Fibroblast of lung (primary cell): ENCODE results near the gene SIGLEC10. TPM values are rescaled to one million over a fixed set of nuclear protein-coding genes. Genes with fewer than 3 reads are reported as not detected.

Experiments
- DNase-seq, 2 donors: peaks; one replicate each; pipeline versions ENCODE4 v3.0.0 to v3.0.0-alpha.2; 2010; ENCODE audit warnings: low read depth in 2 of 2
- H2AFZ ChIP-seq: 2 replicates; pipeline ENCODE4 v1.5.1; 2012; ENCODE audit warnings: low read length, control low read depth, inconsistent platforms
- H3K27ac ChIP-seq: 2 replicates; pipeline ENCODE4 v1.5.1; 2011; ENCODE audit warnings: low read length, control low read depth; ENCODE audit not compliant: insufficient read depth
- H3K27me3 ChIP-seq: 2 replicates; pipeline ENCODE4 v1.5.1; 2011; ENCODE audit warnings: mild to moderate bottlenecking, low read length; ENCODE audit not compliant: control insufficient read depth, insufficient read depth
- H3K36me3 ChIP-seq: 2 replicates; pipeline ENCODE4 v1.5.1; 2011; ENCODE audit warnings: low read length; ENCODE audit not compliant: control insufficient read depth, insufficient read depth
- H3K4me1 ChIP-seq: 2 replicates; pipeline ENCODE4 v1.5.1; 2011; ENCODE audit warnings: low read length; ENCODE audit not compliant: control insufficient read depth, insufficient read depth; ENCODE audit errors: extremely low read depth
- H3K4me2 ChIP-seq: 2 replicates; pipeline ENCODE4 v1.5.1; 2011; ENCODE audit warnings: low read length, control low read depth; ENCODE audit not compliant: insufficient read depth; ENCODE audit errors: extremely low read depth
- H3K4me3 ChIP-seq, 4 experiments: fragments of 200-600 bp in 1 of 4; sonication (generic) in 1 of 4; replicated peaks in 1 of 4; 2 replicates each; pipeline ENCODE4 v1.5.1; 2011 to 2016; ENCODE audit warnings: low read length in 4 of 4, low read depth in 3 of 4, mild to moderate bottlenecking in 3 of 4, control low read depth in 2 of 4, inconsistent platforms in 1 of 4, mixed read lengths in 1 of 4; ENCODE audit not compliant: insufficient read depth in 1 of 4; ENCODE audit errors: control extremely low read depth in 1 of 4
- H3K79me2 ChIP-seq: 2 replicates; pipeline ENCODE4 v1.5.1; 2012; ENCODE audit warnings: mild to moderate bottlenecking, low read length, inconsistent platforms; ENCODE audit not compliant: control insufficient read depth, insufficient read depth
- H3K9ac ChIP-seq: 2 replicates; pipeline ENCODE4 v1.5.1; 2011; ENCODE audit warnings: mild to moderate bottlenecking, low read length, control low read depth; ENCODE audit not compliant: insufficient read depth
- H3K9me3 ChIP-seq: 2 replicates; pipeline ENCODE4 v1.5.1; 2012; ENCODE audit warnings: low read depth, low read length; ENCODE audit not compliant: control insufficient read depth, insufficient read depth
- H4K20me1 ChIP-seq: 2 replicates; pipeline ENCODE4 v1.5.1; 2011; ENCODE audit warnings: low read length; ENCODE audit not compliant: control insufficient read depth, insufficient read depth; ENCODE audit errors: extremely low read depth
- EZH2 ChIP-seq: IDR thresholded peaks from 2 replicates; pipeline ENCODE4 v1.5.1; 2012; ENCODE audit warnings: low read length, control low read depth, mild to moderate bottlenecking; ENCODE audit errors: missing control alignments
- polyA plus RNA-seq, 2 donors: library from polyadenylated mRNA; depleted of rRNA in 1 of 2; stranded (reverse) in 1 of 2; unstranded in 1 of 2; fragments of >200 nt; gene quantifications; 2 replicates each; pipeline ENCODE4 v1.2.1, GENCODE V29; 2011 to 2012; ENCODE audit warnings: missing spikeins in 1 of 2
- total RNA-seq: library from RNA; depleted of rRNA; stranded (reverse); fragments of >200 nt; gene quantifications from 2 replicates; pipeline ENCODE4 v1.2.1, GENCODE V29; 2014
- TF ChIP-seq, protein P1 (sequence below), 2 donors: IDR thresholded peaks in 1 of 2; conservative IDR thresholded peaks in 1 of 2; 1 replicate in 1 of 2; 2 replicates in 1 of 2; pipeline ENCODE4 v1.5.1; 2011 to 2012; ENCODE audit warnings: low read length in 2 of 2, control low read depth in 1 of 2, inconsistent platforms in 1 of 2, low read depth in 1 of 2, mild to moderate bottlenecking in 1 of 2

The SIGLEC10 gene
- total and polyA plus RNA-seq, 2 donors (not counting 1 experiment from before 2014, with no cell fraction given) = not detected

DNA sequence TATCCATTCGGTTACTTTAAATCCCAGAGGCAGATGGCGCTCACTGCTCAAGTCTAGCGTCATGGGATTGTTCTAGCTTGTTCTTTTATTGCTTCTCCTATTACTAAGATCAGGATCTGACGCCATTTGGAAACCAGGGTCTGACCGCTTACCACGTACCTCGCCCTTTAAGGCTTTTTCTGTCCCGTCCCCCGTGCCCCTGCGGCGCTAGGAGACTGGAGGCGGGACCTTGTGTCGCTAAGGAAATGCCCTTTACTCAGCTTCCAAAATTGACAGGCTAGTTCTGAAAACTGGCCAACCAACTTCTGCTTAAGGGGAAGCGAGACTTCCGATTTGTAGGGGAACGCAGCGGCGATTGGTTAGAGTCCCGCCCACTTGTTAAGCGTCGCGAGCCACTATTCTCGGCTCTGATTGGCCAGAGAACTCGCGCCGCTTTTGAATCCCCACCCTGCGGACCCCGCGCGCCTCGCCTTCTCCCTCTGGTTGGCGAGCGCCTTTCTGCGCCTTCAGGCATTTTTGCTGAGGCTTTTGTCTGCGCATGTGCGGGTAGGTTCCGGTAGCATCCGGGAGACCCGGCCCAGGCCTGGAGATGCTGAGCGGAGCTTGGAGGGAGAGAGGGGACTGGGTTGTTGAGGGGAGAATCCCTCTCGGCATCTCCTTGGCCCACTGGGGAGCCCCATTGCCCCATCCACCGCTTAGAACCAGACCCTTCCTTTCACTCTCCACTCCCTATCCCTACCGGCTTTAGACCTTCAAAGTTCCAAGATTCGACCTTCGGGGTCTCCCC lies 23.2 kb downstream of the SIGLEC10 start:
- TF ChIP-seq, protein P1, sequence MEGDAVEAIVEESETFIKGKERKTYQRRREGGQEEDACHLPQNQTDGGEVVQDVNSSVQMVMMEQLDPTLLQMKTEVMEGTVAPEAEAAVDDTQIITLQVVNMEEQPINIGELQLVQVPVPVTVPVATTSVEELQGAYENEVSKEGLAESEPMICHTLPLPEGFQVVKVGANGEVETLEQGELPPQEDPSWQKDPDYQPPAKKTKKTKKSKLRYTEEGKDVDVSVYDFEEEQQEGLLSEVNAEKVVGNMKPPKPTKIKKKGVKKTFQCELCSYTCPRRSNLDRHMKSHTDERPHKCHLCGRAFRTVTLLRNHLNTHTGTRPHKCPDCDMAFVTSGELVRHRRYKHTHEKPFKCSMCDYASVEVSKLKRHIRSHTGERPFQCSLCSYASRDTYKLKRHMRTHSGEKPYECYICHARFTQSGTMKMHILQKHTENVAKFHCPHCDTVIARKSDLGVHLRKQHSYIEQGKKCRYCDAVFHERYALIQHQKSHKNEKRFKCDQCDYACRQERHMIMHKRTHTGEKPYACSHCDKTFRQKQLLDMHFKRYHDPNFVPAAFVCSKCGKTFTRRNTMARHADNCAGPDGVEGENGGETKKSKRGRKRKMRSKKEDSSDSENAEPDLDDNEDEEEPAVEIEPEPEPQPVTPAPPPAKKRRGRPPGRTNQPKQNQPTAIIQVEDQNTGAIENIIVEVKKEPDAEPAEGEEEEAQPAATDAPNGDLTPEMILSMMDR (conservative IDR thresholded peaks at IDR 0.05 in 1 of 2, IDR thresholded peaks at IDR 0.05 in 1 of 2; ENCODE audit: low read depth in 1 of 2, low read length in 2 of 2) = peak; percentile 7 to 17
- no peak for TF ChIP-seq EZH2
- Histone ChIP-seq H2AFZ (peak overlapping the region; percentile 84), H3K4me2 (peak overlapping the region; percentile 92), H3K36me3 (no peaks in the 10 kb centered on the region), H3K4me1 (peaks cover 6% of the 10 kb centered on the region), H3K27me3 (no peaks in the 10 kb centered on the region), H3K79me2 (no peaks in the 10 kb centered on the region), H4K20me1 (no peaks in the 10 kb centered on the region), H3K9ac (peak overlapping the region; percentile 40), H3K9me3 (no peaks in the 10 kb centered on the region), H3K27ac (peak overlapping the region; percentile 85), H3K4me3 (peak overlapping the region; percentile 50 to 64 (median 56))
- DNase-seq = peak; percentile 98 to 99

DNA sequence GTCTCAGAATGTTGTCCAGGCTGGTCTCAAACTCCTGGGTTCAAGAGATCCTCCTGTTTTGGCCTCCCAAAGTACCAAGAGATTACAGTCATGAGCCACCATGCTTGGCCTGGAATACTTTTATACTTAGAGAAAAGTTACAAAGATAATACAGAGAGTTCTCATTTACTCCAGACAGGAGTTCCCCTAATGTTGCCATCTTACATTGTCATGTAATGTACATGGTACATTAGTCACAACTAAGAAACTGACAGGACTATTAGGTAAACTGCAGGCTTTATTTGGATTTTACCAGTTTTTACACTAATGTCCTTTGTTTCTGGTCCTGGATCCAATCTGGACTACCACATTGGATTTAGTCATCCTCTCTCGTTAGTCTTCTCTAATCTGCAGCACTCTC lies 24.7 kb downstream of the SIGLEC10 start:
- H3K27me3 ChIP-seq = no peaks in the 10 kb centered on the region
- H3K9me3 ChIP-seq = no peaks in the 10 kb centered on the region
- no peaks in the 10 kb centered on the region for H4K20me1 ChIP-seq
- no peak overlapping the region for H2AFZ ChIP-seq
- H3K4me3 ChIP-seq = no peak overlapping the region
- DNase-seq = no peak
- TF ChIP-seq, protein P1 (conservative IDR thresholded peaks at IDR 0.05 in 1 of 2, IDR thresholded peaks at IDR 0.05 in 1 of 2; ENCODE audit: low read depth in 1 of 2, low read length in 2 of 2) = no peak
- no peak for TF ChIP-seq EZH2
- H3K36me3 ChIP-seq = no peaks in the 10 kb centered on the region
- peaks cover 6% of the 10 kb centered on the region for H3K4me1 ChIP-seq
- H3K4me2 ChIP-seq = no peak overlapping the region
- no peak overlapping the region for H3K27ac ChIP-seq
- no peaks in the 10 kb centered on the region for H3K79me2 ChIP-seq
- H3K9ac ChIP-seq = no peak overlapping the region

DNA sequence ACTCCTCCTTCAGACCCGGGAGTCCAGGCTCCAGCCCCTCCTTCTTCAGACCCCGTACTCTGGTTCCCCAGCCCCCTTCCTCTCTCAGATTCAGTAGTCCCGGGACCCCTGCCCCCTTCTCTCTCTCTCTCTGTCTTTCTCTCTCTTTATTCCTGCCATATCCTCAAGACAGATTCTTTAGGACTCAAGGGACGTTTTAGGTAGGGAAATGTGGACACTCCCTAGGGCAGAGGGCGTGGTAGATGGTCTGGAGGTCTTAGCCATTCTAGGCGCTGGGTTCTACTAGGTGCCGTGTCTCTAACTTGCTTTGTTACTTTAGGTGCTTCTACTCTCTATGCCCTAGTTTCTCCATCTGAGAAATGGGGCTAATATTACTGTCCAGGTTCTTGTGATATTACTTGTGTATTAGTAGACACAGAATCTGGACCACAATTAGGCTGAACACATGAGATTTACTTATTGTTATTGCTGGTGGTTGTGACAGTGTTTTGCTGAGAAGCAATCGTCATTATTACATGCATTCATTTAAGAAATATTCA lies 26.3 kb downstream of the SIGLEC10 start:
- no peak overlapping the region for H3K9ac ChIP-seq
- H3K27me3 ChIP-seq = no peaks in the 10 kb centered on the region
- peaks cover 6% of the 10 kb centered on the region for H3K4me1 ChIP-seq
- no peaks in the 10 kb centered on the region for H3K79me2 ChIP-seq
- no peak for DNase-seq
- no peak overlapping the region for H2AFZ ChIP-seq
- H3K4me2 ChIP-seq = no peak overlapping the region
- no peak overlapping the region for H3K4me3 ChIP-seq
- no peak overlapping the region for H3K27ac ChIP-seq
- H4K20me1 ChIP-seq = no peaks in the 10 kb centered on the region
- no peak for TF ChIP-seq EZH2
- TF ChIP-seq, protein P1 (conservative IDR thresholded peaks at IDR 0.05 in 1 of 2, IDR thresholded peaks at IDR 0.05 in 1 of 2; ENCODE audit: low read depth in 1 of 2, low read length in 2 of 2) = no peak
- no peaks in the 10 kb centered on the region for H3K36me3 ChIP-seq
- no peaks in the 10 kb centered on the region for H3K9me3 ChIP-seq
